Tibial nerve (tissue), 4 donors: ENCODE measurements around the gene MAP2K2.

Source experiments
- CTCF ChIP-seq, 5 experiments: fragments of 200-600 bp in 3 of 5; fragments of 450-650 bp in 2 of 5; sonication (generic) in 3 of 5; IDR thresholded peaks; one replicate each; pipeline ENCODE4 v1.5.1; 2016 to 2019; ENCODE audit warnings: antibody characterized with exemption in 5 of 5, mild to moderate bottlenecking in 3 of 5, moderate library complexity in 2 of 5
- EP300 ChIP-seq, 2 donors: sonication (generic); formaldehyde crosslinking; IDR thresholded peaks; one replicate each; pipeline ENCODE4 v1.6.1; 2017; ENCODE audit warnings: antibody characterized with exemption in 2 of 2, mild to moderate bottlenecking in 1 of 2
- POLR2A ChIP-seq, 2 donors: fragments of 450-650 bp; IDR thresholded peaks; one replicate each; pipeline ENCODE4 v1.6.1; 2017; ENCODE audit warnings: antibody characterized with exemption in 2 of 2, mild to moderate bottlenecking in 2 of 2, moderate library complexity in 2 of 2

- TF ChIP-seq CTCF (IDR thresholded peaks at IDR 0.05) (no peak), POLR2A (IDR thresholded peaks at IDR 0.05) (no peak), EP300 (IDR thresholded peaks at IDR 0.05) (no peak)
These were observed 61.2 kb downstream of the MAP2K2 start for GRCh38 chr19:4062419-4063368.
